ENCODE measurements around the gene MYLK3. TPM values are rescaled to one million over a fixed set of nuclear protein-coding genes. Genes with fewer than 3 reads are reported as not detected.

MYLK3 gene
- total and polyA plus RNA-seq, 2 of the 4 experiments (the other 2 are of a cell fraction), result under 0.01 to 0.03 TPM

DNA sequence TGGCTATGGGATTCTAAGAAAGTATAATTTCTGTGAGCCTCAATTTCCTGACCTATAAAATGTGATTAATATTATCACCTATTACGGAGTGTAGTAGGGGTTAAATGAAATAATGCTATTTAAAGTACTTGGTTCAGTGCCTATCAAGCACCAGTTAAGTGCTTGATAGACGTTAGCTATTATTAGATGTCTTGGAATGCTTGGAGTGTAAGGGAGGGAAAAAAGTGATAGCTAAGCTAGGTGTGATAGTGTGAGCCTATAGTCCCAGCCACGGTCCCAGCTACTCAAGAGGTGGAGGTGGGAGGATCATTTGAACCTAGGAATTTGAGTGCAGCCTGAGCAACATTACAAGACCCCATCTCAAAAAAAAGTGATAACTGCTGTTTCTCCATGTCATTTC, 51.2 kb downstream of the MYLK3 start:
- ChIA-PET CTCF (no interaction called here), POLR2A (ENCODE audit: unreplicated experiment) (no interaction called here)
- no peak overlapping the region for H3K23ac ChIP-seq (ENCODE audit: low read depth, low read length)
- no peak overlapping the region for H3K4me2 ChIP-seq (ENCODE audit: low read depth, low read length)
- H3K56ac ChIP-seq (ENCODE audit: extremely low read depth, insufficient read depth, low read length), result no peak overlapping the region
- peaks cover 5% of the 10 kb centered on the region; the same call in 1 of the 2 replicates for H3K36me3 ChIP-seq (ENCODE audit: control insufficient read depth, insufficient read depth, low read length)
- WGBS, 2 experiments (ENCODE audit: extremely low coverage in 2 of 2, insufficient read length in 1 of 2), result 100% methylated on average over 1 of the region's 3 CpGs; no CpG with 5 or more reads in 1 of the 2 experiments
- H3K14ac ChIP-seq (replicated peaks; ENCODE audit: low read depth, low read length), result no peak overlapping the region
- no peaks in the 10 kb centered on the region for H3K9me3 ChIP-seq (ENCODE audit: control insufficient read depth, insufficient read depth, low read length)
- no peaks in the 10 kb centered on the region for H3K9me1 ChIP-seq (ENCODE audit: insufficient read depth, low read length)
- no peaks in the 10 kb centered on the region for H3K27me3 ChIP-seq (ENCODE audit: control insufficient read depth, insufficient read depth, low read length)
- no peak overlapping the region for H3K4ac ChIP-seq (ENCODE audit: low read depth, low read length)
- DNase-seq (no peak), ATAC-seq (ENCODE audit: low read depth) (no peak)
- no peak overlapping the region for H3K9ac ChIP-seq (ENCODE audit: low read depth, low read length)
- H4K91ac ChIP-seq (ENCODE audit: insufficient read depth, low read depth, low read length), result no peak overlapping the region
- H2AK9ac ChIP-seq (replicated peaks; ENCODE audit: low read depth, low read length, poor library complexity), result no peak overlapping the region
- no peak overlapping the region for H3K27ac ChIP-seq (ENCODE audit: insufficient read depth, low read length)
- no TSS peak for BruUV-seq (replicated peaks)
- H2BK20ac ChIP-seq (ENCODE audit: low read depth, low read length), result no peak overlapping the region
- no peaks in the 10 kb centered on the region for H3K4me1 ChIP-seq (ENCODE audit: control insufficient read depth, insufficient read depth, low read length)
- H4K8ac ChIP-seq (ENCODE audit: low read depth in 2 of 2, low read length in 2 of 2), result no peak overlapping the region
- H2BK15ac ChIP-seq (ENCODE audit: low read depth, low read length), result no peak overlapping the region
- dilution Hi-C loops (cut with HindIII; ENCODE audit: low sequenced_read_pairs, unreplicated experiment) (no loop called here), in situ Hi-C loops (cut with MboI; ENCODE audit: low sequenced_read_pairs) (no loop called here), intact Hi-C loops (cut with micrococcal nuclease) (no loop called here)
- H4K5ac ChIP-seq (ENCODE audit: low read depth, low read length), result no peak overlapping the region
- no peak overlapping the region for H3K18ac ChIP-seq (ENCODE audit: low read depth, low read length)
- H3K79me1 ChIP-seq (ENCODE audit: low read depth in 1 of 2, low read length in 2 of 2), result peaks cover 0 to 5% of the 10 kb centered on the region in 2 experiments; a peak in 2 of 4 replicates
- H2BK120ac ChIP-seq (ENCODE audit: low read depth, low read length), result no peak overlapping the region
- H4K20me1 ChIP-seq (ENCODE audit: insufficient read depth, low read length), result no peaks in the 10 kb centered on the region
- no peak overlapping the region for H2AK5ac ChIP-seq (ENCODE audit: low read depth, low read length)
- TF ChIP-seq RCOR1 (IDR thresholded peaks at IDR 0.05; ENCODE audit: insufficient replicate concordance, low read length), result no peak
- no peak for TF ChIP-seq CHD1 (IDR thresholded peaks at IDR 0.05; ENCODE audit: low read depth, low read length)
- no peak overlapping the region for H3K4me3 ChIP-seq (ENCODE audit: insufficient read depth, low read depth, low read length)
- no peak overlapping the region for H2AFZ ChIP-seq (replicated peaks; ENCODE audit: low read length, poor library complexity)
- no peak overlapping the region for H2BK5ac ChIP-seq (ENCODE audit: low read depth, low read length, poor library complexity, severe bottlenecking)
